GM21367 (cell line): ENCODE results near the gene MBNL2.

Experiments
- ATAC-seq: cut with Tn5 transposase; IDR thresholded peaks from one replicate; pipeline ENCODE4 v1.9.1; 2021; ENCODE audit not compliant: unreplicated experiment

The MBNL2 gene

GRCh38 chr13:97231829-97232196 is 9.7 kb downstream of the MBNL2 start:
- no peak for ATAC-seq

DNA sequence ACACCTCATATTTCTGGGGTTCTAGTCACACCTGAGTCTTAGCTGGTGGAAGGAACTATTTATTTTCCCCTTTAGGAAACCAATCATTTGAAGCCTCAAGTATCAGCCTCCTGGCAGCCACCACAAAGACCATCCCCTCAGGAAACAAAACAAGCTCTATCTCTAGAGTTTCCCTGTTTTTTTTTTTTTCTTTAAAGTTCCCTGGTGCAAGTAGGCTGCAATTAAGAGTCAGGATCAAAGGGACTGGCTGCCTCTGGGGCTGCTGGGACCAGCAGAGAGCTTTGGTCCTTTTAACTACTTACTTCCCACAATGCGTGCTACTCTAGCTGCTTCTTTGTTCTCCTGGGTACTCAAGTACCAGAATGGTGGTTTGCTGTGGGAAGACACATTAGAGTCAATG is 11.4 kb downstream of the MBNL2 start:
- ATAC-seq: no peak

DNA sequence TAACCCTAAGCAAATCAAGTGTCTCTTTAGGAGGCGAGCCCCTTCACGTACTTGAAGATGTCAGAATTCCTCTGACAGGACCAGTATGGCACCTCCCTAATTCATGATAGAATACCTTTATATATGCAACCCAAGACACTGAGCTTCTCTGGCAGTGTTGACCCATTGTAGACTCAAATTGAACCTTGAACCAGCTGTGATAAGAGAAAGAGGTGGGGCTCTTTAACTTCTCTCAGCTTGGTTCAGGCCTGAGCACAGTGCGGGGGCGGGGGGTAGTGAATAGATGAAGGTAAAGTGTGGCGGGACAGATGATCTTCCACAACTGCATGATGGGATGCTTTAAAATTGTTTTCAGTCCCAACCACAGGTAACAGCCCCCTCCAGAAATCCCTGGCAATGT is 12.1 kb downstream of the MBNL2 start:
- no peak for ATAC-seq

GRCh38 chr13:97234742-97235141 is 12.6 kb downstream of the MBNL2 start:
- ATAC-seq: no peak

DNA sequence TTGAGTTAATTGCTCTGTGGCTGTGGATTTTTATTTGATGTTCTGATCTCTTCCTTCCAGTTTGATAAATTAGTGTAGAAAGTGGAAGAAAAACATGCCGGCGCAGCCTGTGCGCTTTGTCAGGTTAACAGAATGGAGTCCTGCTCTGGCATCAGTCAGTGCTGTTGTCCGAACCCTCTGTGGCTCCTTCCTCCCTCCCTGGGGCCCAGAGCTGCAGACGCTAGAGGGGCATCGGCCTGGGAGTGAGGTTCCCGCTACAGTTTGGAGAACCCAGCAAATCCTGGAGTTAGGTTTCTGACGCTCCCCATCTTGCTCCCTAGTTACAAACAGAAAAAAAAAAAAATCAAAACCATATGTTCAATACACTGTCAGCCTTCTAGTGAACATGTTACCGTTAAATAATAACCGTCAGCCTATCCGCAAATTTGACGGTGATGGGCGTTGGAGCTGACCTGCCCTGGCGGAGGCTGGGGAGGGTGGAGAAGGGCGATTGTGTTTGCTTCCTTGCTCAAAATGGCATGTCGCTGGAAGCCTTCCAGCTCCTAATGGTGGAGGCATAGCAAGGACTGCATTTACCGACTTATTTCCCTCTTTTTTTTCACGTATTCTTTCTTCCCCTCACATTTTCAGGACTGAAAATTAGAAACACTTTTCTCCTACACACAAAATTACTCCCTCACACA is 13.6 kb downstream of the MBNL2 start:
- no peak for ATAC-seq

DNA sequence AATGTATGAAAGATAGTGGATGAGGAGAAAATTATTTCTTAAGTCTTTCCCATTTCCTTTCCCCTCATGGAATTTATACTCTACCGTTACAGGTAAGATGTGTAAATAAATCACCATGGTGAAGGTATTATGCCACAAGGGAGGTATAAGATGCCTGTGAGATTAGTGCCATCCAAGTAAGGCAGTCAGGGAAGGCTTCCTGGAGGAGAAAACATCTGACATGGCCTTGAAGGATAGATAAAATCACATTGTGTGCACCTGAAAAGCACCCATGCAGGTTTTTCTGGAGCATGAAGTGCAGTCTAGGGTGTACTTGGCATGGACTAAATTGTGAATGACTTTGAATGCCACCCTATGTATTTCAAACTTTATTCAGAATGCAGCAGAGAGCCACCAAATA is 15.3 kb downstream of the MBNL2 start:
- no peak for ATAC-seq

- ATAC-seq: no peak
These were observed 16.3 kb downstream of the MBNL2 start for GRCh38 chr13:97238432-97238831.

DNA sequence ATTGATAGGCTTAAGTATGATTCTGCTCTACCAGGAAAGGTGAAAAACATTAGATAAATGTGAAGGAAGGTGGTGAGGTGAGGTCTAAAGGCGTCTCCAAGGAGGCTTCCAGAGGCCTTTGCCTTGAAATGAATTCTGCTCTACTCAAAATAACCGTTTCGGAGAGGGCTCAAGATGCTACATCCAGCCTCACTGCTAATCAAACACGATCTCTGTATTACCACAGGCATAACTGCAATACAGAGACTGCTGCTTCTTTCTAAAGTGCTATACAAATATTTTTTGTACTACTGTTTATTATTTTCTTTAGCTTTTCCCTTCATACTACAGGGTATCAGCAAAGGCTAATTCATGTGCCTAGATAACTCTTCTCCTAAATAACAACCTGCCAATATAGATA is 16.8 kb downstream of the MBNL2 start:
- ATAC-seq: no peak

- ATAC-seq: no peak
These were observed 17.2 kb downstream of the MBNL2 start for GRCh38 chr13:97239306-97239705.

- no peak for ATAC-seq
These were observed 18.0 kb downstream of the MBNL2 start for GRCh38 chr13:97239943-97240787.

DNA sequence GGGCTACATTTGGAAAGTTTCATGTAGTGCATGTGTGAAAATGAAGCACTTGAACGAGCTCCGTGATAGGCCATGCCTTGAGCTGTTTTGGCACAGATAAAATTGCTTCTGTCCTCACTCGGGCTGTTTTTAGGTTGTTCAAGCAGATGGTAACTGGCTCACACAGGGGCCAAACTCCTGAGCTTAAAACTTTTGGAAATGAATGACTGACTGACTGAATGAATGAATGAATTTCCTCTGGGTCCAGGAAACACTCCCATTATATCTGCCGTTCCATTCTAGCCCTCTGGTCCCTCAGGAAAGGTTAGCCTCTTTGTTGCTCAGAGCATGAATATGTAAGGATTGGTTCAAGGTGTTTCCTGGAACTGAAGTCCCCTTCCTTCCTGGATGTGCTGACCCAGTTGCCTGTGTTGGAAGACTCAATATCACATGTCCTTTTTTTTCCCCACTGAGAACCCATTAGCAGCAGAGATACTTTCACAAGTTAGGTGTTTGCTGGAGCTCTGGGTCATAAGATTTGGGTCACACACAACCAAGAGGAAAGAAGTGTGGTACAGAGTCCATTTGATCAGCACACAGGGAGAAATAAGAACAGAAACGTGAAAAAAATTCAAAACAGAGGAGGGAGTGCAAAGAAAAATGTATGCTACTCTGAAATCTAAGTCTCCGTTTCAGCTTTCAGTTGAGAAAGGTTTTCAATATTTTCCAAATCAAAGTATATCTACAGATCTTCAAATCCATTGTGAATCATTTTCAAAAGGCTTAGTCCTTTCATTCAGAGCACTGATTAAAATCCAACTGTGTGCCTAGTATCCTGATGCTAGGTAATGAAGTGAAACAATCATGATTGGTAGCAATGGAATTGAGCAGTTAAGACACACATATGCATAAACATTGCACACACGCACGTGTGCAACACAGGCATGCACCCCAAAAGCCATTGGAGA is 18.9 kb downstream of the MBNL2 start:
- no peak for ATAC-seq

DNA sequence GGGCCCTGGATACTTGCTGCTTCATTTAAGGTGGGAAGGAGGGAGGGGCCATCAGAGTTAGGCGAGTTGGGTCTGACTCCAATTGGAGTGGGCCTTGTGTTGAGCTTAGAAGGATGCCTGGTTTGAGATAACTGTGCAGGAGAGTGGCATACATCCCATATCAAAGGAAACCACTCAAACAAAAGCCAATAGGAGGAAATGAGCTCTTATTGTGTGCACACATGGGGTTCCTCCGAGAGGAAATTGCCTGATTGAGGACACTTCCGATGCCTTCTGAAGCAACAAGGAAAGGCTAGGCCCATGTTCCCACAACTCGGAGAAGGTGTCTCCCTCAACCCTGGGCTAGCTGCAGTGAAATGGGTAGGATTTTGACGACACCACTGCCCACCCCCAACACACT is 19.6 kb downstream of the MBNL2 start:
- no peak for ATAC-seq

GRCh38 chr13:97242755-97243497 is 20.8 kb downstream of the MBNL2 start:
- ATAC-seq: no peak

DNA sequence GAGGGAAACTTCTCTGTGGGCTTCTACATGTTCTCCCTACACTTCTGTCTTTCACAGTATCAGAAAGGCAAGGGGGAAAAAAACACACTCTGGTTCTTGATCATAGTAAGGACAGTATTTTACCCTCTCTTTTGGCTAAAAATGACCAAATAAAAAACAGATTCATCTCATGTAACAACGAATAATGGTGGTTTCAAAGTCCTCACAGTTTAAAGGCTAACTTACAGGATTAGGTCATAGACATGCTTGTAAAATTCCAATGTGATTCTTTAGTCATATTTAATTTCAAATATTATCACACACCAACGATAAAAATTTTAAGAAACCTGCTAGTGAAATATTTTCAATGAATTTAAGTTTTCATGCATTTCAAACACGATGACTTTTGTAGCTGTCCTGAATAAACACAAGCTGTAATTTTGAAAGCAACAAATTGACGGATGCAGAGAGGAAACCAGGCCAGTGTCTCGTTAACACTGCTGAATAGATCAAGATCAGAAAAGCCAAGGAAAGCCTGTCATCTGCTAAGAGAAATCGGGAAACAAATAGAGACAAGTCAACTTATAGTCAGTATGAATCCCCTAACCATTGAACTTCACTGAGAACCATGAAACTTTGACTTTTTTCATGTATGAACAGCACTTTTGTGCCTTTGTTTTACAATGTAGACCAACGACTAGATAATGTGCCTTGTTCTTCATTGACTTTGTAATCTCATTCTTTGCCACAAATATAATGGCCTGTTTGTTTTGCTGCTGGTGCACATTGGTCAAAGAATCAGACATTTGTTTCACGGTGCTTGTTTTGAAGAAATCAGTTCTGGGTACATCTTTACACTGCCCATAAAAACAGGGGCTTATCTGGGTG is 22.0 kb downstream of the MBNL2 start:
- no peak for ATAC-seq

DNA sequence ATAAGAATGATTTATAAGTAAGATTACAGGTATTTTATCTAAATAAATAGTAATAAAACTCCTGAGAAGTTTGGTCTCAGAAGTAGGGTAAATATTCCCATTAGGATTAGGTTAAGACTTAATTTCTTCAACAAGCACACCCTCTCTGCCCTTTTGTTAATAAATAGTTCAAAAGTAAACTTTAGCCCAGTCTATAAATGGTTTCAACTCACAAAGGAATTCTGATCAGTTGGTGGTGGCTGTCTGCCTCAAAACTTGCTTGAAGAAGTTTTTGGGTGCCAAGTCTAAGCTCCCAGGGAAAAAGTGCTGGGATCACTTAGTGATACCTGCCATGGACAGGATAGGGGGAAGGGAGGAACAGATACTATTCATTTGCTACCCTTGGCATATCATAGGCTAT is 22.9 kb downstream of the MBNL2 start:
- ATAC-seq: no peak

- ATAC-seq: no peak
These were observed 24.5 kb downstream of the MBNL2 start for GRCh38 chr13:97246596-97247158.

GRCh38 chr13:97248243-97248642 is 26.1 kb downstream of the MBNL2 start:
- no peak for ATAC-seq

DNA sequence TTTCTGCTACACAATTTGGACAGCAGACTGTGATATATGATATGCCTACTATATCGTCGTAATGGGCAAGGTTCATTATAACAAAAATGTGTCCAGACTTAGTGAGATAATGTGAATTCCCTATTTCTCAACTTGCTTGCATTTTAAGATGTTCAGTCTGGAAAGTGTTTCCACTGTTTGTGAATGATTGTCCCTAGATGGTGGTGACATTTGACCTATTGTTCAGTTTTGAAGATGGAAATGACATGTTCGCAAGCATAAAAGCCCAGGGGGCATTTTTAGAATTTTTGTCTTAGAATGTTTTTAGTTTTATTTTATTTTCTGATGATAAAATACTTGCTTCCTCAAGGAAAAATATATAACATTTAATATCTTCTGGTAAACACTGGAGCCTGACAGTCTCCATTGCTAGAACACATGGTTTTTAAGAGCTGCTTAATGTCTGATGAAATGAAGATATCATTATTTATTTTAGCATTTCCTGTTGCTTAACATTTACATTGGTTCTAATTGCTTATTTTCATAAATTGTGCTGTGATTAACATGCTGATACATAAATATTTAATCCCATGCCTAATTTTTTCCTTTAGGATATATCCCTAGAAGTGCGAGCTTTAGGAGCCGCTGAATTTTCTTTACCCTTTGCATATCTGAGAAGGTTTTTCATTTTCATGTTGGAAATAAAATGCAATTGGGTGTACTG is 27.1 kb downstream of the MBNL2 start:
- ATAC-seq: no peak
